Right renal pelvis (tissue), 4 donors: ENCODE measurements around the gene GLT6D1. TPM values are rescaled to one million over a fixed set of nuclear protein-coding genes. Genes with fewer than 3 reads are reported as not detected.
"Not testable (repeated sequence)": the region's sequence is repeated elsewhere in the genome, so short reads cannot be mapped to it uniquely, and the experiment has no call there.

Experiments
- DNase-seq, 4 donors: peaks; one replicate each; pipeline ENCODE4 v3.0.0-alpha.2; 2013; ENCODE audit warnings: low read depth in 4 of 4, low spot score in 3 of 4, missing footprints in 1 of 4
- polyA plus RNA-seq, 4 donors: library from polyadenylated mRNA; unstranded; fragments of 120-200 nt; gene quantifications; one replicate each; pipeline ENCODE4 v1.2.1, GENCODE V29; 2013; ENCODE audit not compliant: insufficient read length in 4 of 4

GLT6D1 gene
- polyA plus RNA-seq = not detected

- DNase-seq = no peak
These were observed at the start of gene GLT6D1 for GRCh38 chr9:135639196-135639595. Gene GLT6D1, minus strand, starts transcription at chr9:135639540. Its CDS starts 353 bp downstream, at chr9:135639187.

GRCh38 chr9:135689011-135689410, 49.7 kb upstream of the GLT6D1 start:
- no peak for DNase-seq

- no peak for DNase-seq
These were observed 47.9 kb upstream of the GLT6D1 start for GRCh38 chr9:135687216-135687615.

GRCh38 chr9:135684691-135685090, 45.4 kb upstream of the GLT6D1 start:
- no peak for DNase-seq

GRCh38 chr9:135683401-135684034, 44.2 kb upstream of the GLT6D1 start:
- no peak for DNase-seq

GRCh38 chr9:135681161-135681560, 41.8 kb upstream of the GLT6D1 start:
- no peak for DNase-seq

GRCh38 chr9:135680056-135680455, 40.7 kb upstream of the GLT6D1 start:
- DNase-seq = no peak

GRCh38 chr9:135678236-135679017, 39.1 kb upstream of the GLT6D1 start:
- no peak for DNase-seq

GRCh38 chr9:135677641-135678168, 38.4 kb upstream of the GLT6D1 start:
- no peak for DNase-seq

- no peak for DNase-seq
These were observed 37.6 kb upstream of the GLT6D1 start for GRCh38 chr9:135676891-135677290.

GRCh38 chr9:135674977-135675376, 35.6 kb upstream of the GLT6D1 start:
- DNase-seq = no peak

- DNase-seq = no peak
These were observed 34.6 kb upstream of the GLT6D1 start for GRCh38 chr9:135673941-135674340.

- not testable (repeated sequence) for DNase-seq
These were observed 33.4 kb upstream of the GLT6D1 start for GRCh38 chr9:135672786-135673185.

- DNase-seq = no peak
These were observed 32.3 kb upstream of the GLT6D1 start for GRCh38 chr9:135671591-135672041.

GRCh38 chr9:135670721-135671590, 31.6 kb upstream of the GLT6D1 start:
- no peak for DNase-seq

- DNase-seq = no peak
These were observed 30.4 kb upstream of the GLT6D1 start for GRCh38 chr9:135669616-135670285.

GRCh38 chr9:135669018-135669417, 29.7 kb upstream of the GLT6D1 start:
- DNase-seq = not testable (repeated sequence)

GRCh38 chr9:135667463-135668001, 28.2 kb upstream of the GLT6D1 start:
- no peak for DNase-seq

- no peak for DNase-seq
These were observed 27.5 kb upstream of the GLT6D1 start for GRCh38 chr9:135666534-135667462.
